Hepatocyte (in vitro differentiated cells): ENCODE measurements around the gene TFCP2L1.

Experiments used
- EZH2 ChIP-seq: fragments of 200-600 bp; sonication (generic); IDR thresholded peaks from 2 replicates; pipeline ENCODE4 v1.6.1; 2016; ENCODE audit warnings: antibody characterized with exemption, mild to moderate bottlenecking, borderline replicate concordance
- EZH2phosphoT487 ChIP-seq: fragments of 200-600 bp; sonication (generic); IDR thresholded peaks from one replicate; pipeline ENCODE4 v1.6.1; 2018; ENCODE audit warnings: antibody characterized with exemption, mild to moderate bottlenecking, low read depth, moderate library complexity; ENCODE audit not compliant: unreplicated experiment, severe bottlenecking
- TF ChIP-seq, protein P1 (sequence below): fragments of 200-600 bp; sonication (generic); IDR thresholded peaks from 2 replicates; pipeline ENCODE4 v1.5.1; 2016; ENCODE audit warnings: antibody characterized with exemption, mild to moderate bottlenecking; ENCODE audit not compliant: poor library complexity

DNA sequence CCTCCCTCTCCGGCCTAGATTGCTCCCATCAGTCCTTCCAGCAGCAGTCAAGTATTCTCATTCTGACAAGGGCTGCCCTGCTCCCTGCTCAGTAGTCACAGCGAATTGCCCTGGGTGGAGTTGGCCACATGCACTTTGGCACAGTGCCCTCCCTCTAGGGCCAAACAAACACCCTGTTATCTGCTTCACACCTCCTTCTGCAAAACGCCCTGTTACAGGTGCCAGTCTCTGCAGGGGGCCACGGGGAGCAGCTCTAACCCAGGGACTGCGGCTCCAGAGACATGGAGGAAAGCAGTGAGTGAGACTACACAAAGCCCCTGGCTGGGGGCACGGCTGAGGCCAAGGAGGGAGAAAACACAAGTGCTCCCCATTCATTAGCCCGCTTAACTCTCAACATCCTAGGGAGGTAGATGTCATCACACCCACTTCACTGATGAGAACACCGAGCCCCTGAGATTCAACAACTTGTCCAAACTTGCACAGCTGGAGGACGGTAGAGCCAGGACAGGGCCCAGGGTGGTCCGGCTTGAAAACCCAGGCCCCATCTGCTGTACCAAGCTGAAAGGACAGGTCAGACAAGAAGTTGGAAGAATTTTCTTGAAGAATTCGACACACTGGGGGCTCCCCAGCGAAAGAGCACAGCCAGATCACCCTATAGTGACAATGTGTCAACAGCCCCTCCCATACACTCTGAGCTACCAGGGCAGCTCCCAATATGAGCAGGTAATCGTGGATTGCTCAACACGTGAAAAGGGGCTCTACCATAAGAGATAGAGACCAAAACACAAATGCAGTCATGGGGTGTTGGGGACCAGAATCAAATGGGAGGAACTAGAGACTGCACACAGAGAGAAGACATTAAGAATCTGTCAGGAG is 8.7 kb upstream of the TFCP2L1 start:
- TF ChIP-seq, protein P1, sequence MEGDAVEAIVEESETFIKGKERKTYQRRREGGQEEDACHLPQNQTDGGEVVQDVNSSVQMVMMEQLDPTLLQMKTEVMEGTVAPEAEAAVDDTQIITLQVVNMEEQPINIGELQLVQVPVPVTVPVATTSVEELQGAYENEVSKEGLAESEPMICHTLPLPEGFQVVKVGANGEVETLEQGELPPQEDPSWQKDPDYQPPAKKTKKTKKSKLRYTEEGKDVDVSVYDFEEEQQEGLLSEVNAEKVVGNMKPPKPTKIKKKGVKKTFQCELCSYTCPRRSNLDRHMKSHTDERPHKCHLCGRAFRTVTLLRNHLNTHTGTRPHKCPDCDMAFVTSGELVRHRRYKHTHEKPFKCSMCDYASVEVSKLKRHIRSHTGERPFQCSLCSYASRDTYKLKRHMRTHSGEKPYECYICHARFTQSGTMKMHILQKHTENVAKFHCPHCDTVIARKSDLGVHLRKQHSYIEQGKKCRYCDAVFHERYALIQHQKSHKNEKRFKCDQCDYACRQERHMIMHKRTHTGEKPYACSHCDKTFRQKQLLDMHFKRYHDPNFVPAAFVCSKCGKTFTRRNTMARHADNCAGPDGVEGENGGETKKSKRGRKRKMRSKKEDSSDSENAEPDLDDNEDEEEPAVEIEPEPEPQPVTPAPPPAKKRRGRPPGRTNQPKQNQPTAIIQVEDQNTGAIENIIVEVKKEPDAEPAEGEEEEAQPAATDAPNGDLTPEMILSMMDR: no peak
- TF ChIP-seq EZH2 (no peak), EZH2phosphoT487 (no peak)
